HG03354 (cell line): ENCODE results near the gene PRIM2.
A peak's percentile ranks its signal among the peaks of the same experiment; 100 is the strongest.
"Not testable (repeated sequence)": the region's sequence is repeated elsewhere in the genome, so short reads cannot be mapped to it uniquely, and the experiment has no call there.

Experiments
- ATAC-seq: cut with Tn5 transposase; IDR thresholded peaks from one replicate; pipeline ENCODE4 v1.9.1; 2021; ENCODE audit warnings: mild to moderate bottlenecking; ENCODE audit not compliant: unreplicated experiment, poor library complexity, severe bottlenecking

The PRIM2 gene

DNA sequence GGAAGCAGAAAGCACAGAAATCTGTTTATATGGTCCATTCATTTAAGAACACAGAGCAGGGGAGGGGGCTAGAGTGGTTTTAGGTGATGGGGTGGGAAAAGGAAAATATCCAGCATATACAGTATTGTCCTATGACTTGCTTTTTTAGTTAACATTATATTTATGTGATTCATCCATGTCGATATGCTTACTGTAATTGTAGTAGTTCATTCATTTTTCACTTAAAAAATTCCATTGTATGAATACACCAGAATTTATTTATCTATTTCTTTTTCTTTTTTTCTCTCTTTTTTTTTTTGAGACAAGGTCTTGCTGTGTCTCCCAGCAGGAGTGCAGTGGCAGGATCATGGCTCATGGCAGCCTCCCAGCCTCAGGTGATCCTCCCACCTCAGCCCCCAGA is 9.6 kb upstream of the PRIM2 start:
- ATAC-seq: no peak

DNA sequence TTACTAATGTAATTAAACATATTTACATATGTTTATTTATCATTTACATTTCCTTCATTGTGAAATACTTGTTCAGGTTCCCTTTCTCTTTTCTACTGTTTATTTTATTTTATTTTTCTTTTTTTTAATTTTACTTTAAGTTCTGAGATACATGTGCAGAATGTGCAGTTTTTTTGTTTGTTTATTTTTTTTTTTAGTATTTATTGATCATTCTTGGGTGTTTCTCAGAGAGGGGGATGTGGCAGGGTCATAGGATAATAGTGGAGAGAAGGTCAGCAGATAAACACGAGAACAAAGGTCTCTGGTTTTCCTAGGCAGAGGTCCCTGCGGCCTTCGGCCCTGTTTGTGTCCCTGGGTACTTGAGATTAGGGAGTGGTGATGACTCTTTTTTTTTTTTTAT is 8.7 kb upstream of the PRIM2 start:
- ATAC-seq: not testable (repeated sequence)

DNA sequence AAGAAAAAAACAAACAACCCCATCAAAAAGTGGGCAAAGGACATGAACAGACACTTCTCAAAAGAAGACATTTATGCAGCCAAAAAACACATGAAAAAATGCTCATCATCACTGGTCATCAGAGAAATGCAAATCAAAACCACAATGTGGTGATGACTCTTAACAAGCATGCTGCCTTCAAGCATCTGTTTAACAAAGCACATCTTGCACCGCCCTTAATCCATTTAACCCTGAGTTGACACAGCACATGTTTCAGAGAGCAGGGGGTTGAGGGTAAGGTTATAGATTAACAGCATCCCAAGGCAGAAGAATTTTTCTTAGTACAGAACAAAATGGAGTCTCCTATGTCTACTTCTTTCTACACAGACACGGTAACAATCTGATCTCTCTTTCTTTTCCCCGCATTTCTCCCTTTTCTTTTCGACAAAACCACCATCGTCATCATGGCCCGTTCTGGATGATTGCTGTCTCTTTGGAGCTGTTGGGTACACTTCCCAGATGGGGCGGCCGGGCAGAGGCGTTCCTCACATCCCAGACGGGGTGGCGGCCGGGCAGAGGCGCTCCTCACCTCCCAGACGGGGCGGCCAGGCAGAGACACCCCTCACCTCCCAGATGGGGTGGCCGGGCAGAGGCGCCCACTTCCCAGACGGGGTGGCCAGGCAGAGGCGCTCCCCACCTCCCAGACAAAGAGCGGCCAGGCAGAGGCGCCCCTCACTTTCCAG is 7.2 kb upstream of the PRIM2 start:
- ATAC-seq: peak; percentile 68

DNA sequence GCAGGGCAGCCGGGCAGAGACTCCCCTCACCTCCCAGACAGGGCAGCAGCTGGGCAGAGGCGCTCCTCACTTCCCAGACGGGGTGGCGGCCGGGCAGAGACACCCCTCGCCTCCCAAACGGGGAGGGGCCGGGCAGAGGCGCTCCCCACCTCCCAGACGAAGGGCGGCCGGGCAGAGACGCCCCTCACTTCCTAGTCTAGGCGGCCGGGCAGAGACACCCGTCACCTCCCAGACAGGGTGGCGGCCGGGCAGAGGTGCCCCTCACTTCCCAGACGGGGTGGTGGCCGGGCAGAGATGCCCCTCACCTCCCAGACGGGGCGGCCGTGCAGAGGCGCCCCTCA is 6.6 kb upstream of the PRIM2 start:
- no peak for ATAC-seq

DNA sequence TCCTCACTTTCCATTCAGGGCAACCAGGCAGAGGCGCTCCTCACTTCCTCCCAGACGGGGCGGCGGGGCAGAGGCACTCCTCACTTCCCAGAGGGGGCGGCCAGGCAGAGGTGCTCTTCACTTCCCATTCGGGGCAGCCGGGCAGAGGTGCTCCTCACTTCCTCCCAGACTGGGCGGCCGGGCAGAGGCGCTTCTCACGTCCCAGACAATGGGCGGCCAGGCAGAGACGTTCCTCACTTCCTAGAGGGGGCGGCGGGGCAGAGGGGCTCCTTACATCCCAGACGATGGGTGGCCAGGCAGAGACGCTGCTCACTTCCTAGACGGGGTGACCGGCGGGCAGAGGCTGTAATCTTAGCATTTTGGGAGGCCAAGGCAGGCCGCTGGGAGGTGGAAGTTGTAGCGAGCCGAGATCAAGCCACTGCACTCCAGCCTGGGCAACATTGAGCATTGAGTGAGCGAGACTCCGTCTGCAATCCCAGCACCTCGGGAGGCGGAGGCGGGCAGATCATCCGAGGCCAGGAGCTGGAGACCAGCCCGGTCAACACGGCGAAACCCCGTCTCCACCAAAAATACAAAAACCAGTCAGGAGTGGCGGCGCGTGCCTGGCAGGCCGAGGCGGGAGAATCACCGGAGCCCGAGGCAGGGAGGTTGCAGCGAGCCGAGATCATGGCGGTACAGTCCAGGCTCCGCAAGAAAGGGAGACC is 6.0 kb upstream of the PRIM2 start:
- ATAC-seq: not testable (repeated sequence)

DNA sequence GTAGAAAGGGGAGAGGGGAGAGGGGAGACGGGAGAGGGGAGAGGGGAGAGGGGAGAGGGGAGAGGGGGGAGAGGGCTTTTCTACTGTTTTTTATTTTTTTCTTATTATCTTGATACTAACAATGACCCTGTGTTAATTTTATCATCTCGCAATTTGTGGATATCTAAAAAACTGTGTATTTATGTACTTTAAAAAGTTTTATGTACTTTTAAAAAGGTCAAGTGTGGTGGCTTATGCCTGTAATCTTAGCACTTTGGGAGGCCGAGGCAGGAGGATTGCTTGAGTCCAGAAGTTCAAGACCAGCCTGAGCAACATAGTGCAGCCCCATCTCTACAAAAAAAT is 5.5 kb upstream of the PRIM2 start:
- no peak for ATAC-seq

DNA sequence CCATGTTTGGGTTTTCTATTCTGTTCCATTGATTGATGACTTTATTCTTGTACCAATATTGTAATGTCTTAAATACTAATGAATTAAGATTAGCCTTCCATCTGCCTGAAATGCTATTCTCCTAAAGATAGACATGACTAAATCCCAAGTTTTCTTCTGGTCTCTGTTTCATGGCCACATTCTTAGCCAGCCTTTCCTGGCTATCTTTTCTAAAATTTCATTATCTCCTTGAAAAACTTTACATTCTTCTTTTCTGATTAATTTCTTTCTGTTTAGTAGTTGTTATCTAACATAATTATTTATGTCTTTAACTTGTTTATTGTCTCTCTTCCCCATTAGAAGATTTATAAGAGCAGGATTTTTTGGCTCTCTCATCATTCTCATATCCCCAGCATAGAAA is 4.4 kb upstream of the PRIM2 start:
- no peak for ATAC-seq

DNA sequence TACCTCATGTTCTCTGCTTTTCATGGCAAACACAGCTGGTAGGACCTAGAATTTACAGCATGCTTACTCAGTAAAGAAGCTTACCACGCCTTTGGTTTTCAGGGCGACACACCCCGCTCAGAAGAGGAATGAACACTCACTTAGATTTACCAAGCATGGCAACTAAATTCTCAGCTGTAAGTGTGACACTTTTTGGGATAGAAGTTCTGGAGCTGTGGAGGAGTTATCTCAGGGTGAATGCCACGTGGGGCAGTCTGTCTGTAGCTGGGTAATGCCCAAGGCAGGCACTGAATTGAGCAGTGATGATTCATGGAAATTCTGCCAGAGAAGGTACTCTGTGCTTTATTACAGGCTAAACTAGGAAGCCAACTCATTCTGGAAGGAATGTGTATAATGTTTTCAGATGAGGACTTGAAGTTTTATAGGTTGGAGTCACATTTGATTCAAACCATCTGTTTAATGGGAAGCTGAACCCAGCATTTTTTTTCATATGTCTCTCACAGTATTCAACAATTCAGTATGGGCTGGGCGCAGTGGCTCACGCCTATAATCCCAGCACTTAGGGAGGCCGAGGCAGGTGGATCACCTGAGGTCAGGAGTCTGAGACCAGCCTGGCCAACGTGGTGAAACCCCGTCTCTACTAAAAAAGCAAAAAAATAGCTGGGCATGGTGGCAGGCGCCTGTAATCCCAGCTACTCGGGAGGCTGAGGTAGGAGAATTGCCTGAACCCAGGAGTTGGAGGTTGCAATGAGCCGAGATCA is 3.5 kb upstream of the PRIM2 start:
- ATAC-seq: no peak

DNA sequence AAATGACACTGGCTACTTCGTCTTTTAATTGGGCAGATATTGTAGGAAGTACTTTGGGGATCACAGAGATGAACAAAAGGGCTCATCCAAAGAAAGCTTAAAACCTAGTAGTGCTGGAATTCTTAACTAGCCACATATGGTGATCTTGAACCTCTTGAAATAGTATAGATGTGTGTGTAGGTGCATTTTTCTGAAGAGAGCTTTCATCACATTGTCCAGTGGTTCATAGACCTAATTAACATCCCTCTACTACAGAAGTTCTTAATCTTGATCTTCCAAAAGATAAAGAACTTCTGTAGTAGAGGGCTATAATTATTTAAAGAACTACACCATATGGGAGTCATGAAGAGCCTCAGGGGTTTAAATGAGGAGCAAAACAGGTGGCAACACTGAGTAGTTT is 2.3 kb upstream of the PRIM2 start:
- no peak for ATAC-seq

DNA sequence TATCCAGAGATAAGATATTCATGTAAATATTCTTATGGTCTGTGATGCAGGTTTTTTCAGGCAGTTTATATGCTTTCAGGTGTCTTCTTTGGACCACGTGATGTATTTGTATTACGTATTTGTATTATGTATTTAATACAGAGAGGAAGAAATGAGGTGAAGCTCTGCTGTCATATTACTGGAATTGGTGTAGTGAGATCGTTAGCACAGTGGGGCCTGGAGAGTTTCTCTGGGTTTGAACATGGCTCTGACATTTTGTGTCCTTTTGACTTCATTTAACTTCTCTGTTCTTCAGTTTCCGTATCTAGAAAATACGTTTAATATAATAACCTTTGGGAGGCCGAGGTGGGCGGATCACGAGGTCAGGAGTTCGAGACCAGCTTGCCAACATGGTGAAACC is 1.6 kb upstream of the PRIM2 start:
- ATAC-seq: no peak

DNA sequence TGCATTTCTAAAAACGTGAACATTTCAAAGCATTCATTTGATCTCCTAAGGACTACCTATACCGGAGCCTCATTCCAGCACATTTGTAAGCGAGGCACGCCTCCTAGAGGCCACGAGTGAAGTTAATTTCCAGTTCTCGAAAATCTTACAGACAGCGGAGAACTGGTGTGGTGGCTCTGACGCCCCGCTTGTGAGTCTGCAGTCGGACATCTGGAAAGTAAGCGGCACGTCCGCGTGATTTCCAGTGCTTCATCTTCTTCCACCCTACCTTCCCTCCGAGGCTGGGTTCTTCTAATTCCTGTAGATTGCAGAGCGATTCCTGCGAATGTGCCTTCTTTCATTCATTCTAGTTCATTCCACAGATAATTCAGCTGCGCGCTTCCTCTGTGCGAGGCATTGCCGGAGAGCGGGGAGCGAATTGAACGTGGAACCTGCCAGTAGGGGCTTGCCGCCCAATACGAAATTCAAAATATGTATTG is 810 bp upstream of the PRIM2 start:
- peak; percentile 87 for ATAC-seq

DNA sequence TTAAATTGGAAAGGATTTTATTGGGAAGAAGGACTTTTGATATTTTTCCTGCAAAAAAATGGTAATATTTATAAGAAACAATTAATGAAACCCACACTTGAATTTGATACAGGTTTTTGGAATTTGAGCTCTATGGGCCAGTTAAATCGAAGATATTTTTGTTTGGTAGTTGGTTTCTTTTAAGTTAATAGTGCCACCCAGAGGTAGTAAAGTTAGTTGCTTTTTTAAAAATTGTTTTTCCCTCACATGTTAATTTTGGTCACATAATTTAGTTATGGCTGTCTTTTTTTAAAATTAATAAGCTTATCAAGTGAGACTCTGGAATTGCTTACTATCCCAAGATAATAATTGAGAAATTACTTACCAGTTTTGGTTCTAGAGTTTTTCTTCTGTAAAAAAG is 7.1 kb downstream of the PRIM2 start:
- no peak for ATAC-seq

DNA sequence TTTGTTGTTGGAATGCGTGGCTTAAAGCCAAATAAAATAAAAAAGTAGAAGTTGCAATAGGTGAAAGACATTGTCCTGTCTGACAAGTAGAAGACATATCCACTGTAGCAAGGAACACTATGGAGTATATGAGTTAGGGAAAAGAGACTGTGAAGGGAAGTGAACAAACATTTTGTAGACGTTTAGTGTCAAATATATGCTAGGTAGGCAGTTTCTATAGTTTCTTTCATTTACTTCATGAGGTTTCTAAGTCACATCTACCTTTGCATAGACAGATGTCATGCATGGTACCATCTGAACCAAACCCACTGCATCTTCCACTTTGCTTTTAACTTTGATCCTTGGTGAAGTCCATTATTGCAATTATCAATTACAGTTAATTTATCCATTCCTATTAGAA is 9.9 kb downstream of the PRIM2 start:
- no peak for ATAC-seq

DNA sequence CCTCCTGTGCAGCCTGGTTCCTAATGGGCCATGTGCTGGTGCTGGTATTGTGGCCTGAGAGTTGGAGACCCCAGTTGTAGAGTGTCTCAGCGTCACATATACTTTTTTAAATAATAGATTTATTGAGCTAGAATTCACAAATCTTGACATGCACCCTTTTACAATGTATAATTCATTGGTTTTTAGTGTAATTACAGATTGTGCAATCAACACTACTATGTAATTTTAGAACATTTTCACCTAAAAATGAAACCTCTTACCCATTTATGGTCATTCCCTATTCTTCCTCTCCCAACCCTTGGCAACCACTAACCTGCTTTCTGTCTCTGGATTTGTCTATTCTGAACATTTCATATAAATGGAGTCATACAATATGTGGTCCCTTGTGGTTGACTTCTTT is 10.6 kb downstream of the PRIM2 start:
- no peak for ATAC-seq

DNA sequence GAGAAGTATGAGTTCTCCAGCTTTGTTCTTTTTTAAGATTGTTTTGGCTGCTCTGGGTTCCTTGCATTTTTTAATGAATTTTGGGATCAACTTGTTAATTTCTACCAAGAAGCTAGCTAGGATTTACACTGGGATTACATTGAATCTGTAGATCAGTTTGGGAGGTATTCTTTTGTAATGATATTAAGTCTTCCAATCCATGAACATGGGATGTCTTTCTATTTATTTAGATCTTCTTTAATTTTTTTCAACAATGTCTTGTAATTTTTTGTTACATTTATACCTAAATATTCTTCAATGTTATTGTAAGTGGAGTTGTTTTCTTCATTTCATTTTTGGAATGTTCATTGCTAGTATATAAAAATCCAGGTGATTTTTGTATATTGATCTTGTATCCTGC is 12.5 kb downstream of the PRIM2 start:
- no peak for ATAC-seq

DNA sequence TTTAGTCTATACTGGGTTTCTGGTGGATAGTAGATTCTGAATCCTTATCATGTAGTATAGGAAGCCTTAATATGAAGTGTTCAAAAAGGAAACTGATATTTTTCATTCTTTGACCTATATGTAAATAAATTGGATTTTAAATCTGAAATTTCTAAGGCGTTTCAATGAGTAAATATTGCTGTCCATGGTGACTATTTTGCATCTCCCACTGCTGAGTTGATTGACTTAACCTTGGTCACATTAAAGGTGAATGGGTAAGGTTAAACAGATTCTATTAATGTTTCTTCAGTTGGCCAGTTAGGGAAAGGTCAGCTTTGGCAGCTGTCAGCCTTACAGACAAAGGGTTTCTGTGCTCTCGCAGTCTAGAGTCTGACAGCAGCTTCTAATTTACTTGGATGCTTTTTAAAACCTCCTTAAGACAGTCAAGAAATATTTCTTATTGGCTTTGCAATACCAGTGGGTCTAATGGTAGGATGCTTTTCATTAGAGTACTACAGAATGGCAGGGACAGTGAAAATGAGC is 24.8 kb downstream of the PRIM2 start:
- no peak for ATAC-seq

DNA sequence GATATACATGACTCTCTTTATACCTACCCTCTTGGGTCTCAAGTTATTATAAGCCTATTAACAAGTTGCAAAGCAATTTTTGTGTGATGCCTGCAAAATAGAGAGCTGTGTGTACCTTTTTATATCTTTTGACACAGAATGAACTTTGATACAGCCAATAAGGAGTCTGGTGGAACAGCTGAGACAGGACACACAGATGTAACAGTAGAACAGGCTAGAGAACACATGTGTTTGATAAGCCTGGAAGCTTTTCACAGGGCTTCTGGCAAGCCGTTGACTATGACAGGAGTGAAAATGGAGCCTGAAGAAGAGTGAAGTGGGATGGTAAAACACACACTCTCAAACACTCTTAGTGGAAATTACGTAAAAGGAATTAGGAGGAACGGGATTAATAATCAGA is 25.9 kb downstream of the PRIM2 start:
- ATAC-seq: not testable (repeated sequence)

DNA sequence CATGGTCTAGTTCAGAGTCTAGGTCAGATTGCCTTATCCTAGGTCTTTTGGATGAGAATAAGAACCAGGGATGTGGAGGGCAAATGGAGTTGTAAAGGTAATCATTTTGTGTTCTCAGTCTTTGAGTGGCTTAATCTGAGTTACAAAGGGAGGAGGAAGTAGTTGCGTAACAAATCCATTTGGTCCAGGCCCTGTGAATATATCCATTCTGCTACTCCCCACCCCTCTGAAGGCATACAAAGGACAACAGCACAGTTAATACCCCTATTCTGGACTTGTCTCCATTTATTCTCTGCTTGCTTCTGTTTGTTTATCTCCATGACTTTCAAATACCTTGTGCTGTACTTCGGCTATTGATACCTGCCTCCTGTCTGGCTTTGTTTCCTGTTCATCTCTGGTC is 29.3 kb downstream of the PRIM2 start:
- not testable (repeated sequence) for ATAC-seq

DNA sequence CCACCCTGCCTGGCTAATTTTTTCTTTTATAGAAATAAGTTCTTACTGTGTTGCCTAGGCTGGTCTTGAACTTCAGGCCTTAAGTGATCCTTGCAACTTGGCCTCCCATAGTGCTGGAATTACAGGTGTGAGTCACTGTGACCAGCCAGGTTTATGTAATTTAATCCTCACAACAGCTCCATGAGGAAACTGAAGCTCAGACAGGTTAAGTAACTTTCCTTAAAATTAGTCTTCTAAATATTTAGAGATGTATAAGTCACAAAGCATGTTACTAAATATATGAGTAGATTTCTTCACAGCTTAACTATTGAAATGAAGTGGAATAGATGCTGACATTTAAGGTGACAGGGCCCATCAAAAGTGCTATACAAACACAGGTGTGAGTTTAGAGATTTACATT is 30.2 kb downstream of the PRIM2 start:
- not testable (repeated sequence) for ATAC-seq

DNA sequence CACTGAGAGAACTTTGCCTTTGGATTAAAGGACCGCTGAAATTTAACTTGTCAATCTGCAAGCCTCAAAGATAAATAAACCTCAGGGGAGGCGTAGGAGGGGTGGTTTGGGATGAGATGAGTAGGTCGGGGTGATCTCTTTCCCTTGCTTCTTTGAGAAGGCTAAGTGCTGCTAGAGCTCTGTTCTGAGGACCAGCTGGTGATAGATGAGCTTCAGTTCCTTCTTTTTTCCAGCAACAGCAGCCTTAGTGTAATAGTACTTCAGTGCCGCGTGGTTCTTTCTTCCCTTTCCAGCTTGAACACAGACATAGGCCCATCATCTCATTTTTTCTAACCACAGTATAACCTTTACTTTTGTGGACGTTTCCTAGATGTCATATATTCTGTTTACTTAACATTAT is 33.0 kb downstream of the PRIM2 start:
- peak; percentile 63 for ATAC-seq

DNA sequence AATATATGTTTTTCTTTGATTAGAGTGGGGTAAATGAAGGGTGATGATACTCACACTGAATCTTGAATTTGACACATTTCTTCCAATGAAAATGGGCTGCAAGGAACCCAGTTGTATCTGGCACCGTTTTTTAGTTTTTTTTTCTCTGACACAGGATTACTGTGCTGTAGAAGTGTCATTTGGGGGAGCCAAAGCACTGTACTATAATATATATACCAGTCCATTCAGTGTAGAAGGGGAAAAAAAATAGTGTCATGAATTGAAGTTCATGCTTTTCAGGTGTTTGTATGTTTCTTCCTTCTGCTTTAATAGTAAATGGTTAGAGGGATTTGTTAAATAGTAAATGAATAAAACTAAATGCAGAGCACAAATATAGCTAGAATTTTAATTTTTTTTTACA is 35.2 kb downstream of the PRIM2 start:
- ATAC-seq: not testable (repeated sequence)
